ENCODE results near the gene C9orf50. TPM values are rescaled to one million over a fixed set of nuclear protein-coding genes. Genes with fewer than 3 reads are reported as not detected.
"Not testable (repeated sequence)": the region's sequence is repeated elsewhere in the genome, so short reads cannot be mapped to it uniquely, and the experiment has no call there.

C9orf50 gene
- total RNA-seq, 1 donor from 2014 or later = 0.43 TPM

DNA sequence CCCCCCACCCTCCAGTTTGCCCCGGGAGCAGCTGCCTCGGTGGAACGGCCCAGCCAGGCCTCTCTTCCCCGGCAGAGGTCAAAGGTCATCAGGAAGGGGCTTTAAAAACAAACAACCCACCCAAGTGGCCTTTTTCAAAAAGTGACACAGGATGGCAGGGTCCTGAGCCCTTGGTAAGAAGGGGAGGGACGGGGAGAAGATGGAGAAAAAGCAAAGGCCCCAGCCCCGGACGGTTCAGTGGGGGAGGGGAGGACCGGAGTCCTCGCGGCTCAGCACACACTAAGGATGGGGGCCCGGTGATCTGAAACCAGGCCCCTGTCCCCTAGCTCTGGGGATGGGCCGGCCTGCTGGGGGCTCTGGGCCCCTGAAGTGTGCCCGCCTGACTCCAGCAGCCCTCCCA, 45.7 kb upstream of the C9orf50 start:
- Mint-ChIP-seq H3K27me3 (peaks cover 28% of the 10 kb centered on the region), H3K4me3 (ENCODE audit: low read depth) (no peak overlapping the region), H3K9me3 (ENCODE audit: low read depth) (no peaks in the 10 kb centered on the region), H3K4me1 (ENCODE audit: low read depth) (no peaks in the 10 kb centered on the region), H3K36me3 (ENCODE audit: insufficient read depth) (no peaks in the 10 kb centered on the region), H3K27ac (no peak overlapping the region)
- TF ChIP-seq CTCF (IDR thresholded peaks at IDR 0.05; ENCODE audit: unreplicated experiment) = no peak
- no peak for DNase-seq (ENCODE audit: low spot score, unreplicated experiment)

DNA sequence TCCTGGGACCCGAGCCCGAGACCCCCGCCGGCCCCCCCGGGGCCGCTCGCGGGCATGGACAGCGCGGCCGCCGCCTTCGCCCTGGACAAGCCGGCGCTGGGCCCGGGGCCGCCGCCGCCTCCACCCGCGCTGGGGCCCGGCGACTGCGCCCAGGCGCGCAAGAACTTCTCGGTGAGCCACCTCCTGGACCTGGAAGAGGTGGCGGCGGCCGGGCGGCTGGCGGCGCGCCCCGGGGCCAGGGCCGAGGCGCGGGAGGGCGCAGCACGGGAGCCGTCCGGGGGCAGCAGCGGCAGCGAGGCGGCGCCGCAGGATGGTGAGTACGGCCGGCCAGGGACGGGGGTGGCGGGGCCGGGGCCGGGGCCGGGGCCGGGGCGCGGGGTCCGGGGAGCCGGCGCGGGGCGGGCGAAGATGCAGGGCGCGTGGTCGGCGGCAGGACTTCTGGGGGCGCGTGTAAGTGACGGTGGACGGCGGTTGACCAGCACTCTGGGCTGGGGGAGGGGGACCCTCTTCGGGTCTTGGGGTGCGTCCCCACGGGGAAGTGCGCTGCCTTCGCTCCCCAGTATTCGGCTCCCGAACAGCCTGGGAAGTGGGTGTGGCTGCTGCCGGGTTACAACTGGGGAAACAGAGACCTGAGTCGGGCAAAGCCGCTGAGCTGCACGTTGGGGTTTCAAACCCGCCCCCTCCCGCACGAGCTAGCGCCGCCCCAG, 45.1 kb upstream of the C9orf50 start:
- Mint-ChIP-seq H3K27ac (no peak overlapping the region), H3K27me3 (peaks cover 32% of the 10 kb centered on the region), H3K4me1 (ENCODE audit: low read depth) (no peaks in the 10 kb centered on the region), H3K36me3 (ENCODE audit: insufficient read depth) (no peaks in the 10 kb centered on the region), H3K4me3 (ENCODE audit: low read depth) (peak overlapping the region; percentile 29), H3K9me3 (ENCODE audit: low read depth) (no peaks in the 10 kb centered on the region)
- TF ChIP-seq CTCF (IDR thresholded peaks at IDR 0.05; ENCODE audit: unreplicated experiment) = no peak
- no peak for DNase-seq (ENCODE audit: low spot score, unreplicated experiment)

- Mint-ChIP-seq H3K9me3 (ENCODE audit: low read depth) (no peaks in the 10 kb centered on the region), H3K4me3 (ENCODE audit: low read depth) (peak within 1 kb of the TSS; percentile 29), H3K27ac (no peak within 1 kb of the TSS), H3K4me1 (ENCODE audit: low read depth) (no peaks in the 10 kb centered on the region), H3K27me3 (peaks cover 35% of the 10 kb centered on the region), H3K36me3 (ENCODE audit: insufficient read depth) (no peaks in the 10 kb centered on the region)
- TF ChIP-seq CTCF (IDR thresholded peaks at IDR 0.05; ENCODE audit: unreplicated experiment) = no peak
- no peak for DNase-seq (ENCODE audit: low spot score, unreplicated experiment)
Observed at GRCh38 chr9:129665389-129665775, 44.5 kb upstream of the C9orf50 start, which contains the start of gene PRRX2. TSS of gene PRRX2 (plus strand) at chr9:129665647. CDS start at chr9:129665868, 221 bp downstream.

GRCh38 chr9:129664746-129665388, 44.0 kb upstream of the C9orf50 start:
- no peaks in the 10 kb centered on the region for H3K9me3 Mint-ChIP-seq (ENCODE audit: low read depth)
- TF ChIP-seq CTCF (IDR thresholded peaks at IDR 0.05; ENCODE audit: unreplicated experiment) = no peak
- no peaks in the 10 kb centered on the region for H3K36me3 Mint-ChIP-seq (ENCODE audit: insufficient read depth)
- peak overlapping the region; percentile 14 for H3K4me3 Mint-ChIP-seq (ENCODE audit: low read depth)
- DNase-seq (ENCODE audit: low spot score, unreplicated experiment) = no peak
- no peak overlapping the region for H3K27ac Mint-ChIP-seq
- peaks cover 35% of the 10 kb centered on the region for H3K27me3 Mint-ChIP-seq
- H3K4me1 Mint-ChIP-seq (ENCODE audit: low read depth) = no peaks in the 10 kb centered on the region

DNA sequence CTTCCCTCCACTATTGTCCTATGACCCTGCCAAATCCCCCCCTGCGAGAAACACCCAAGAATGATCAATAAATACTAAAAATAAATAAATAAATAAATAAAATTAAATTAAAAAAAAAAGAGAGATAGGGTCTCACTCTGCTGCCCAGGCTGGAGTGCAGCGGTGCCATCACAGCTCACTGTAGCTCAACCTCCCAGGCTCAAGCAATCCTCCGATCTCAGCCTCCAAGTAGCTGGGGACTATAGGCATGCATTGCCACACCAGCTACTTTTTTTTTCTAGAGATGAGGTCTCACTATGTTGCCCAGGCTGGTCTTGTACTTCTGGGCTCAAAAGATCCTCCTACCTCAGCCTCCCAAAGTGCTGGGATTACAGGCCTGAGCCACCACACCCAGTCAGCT, 41.3 kb upstream of the C9orf50 start:
- H3K27ac Mint-ChIP-seq; H3K4me1 Mint-ChIP-seq (ENCODE audit: low read depth); H3K4me3 Mint-ChIP-seq (ENCODE audit: low read depth); H3K36me3 Mint-ChIP-seq (ENCODE audit: insufficient read depth); DNase-seq (ENCODE audit: low spot score, unreplicated experiment); H3K9me3 Mint-ChIP-seq (ENCODE audit: low read depth): not testable (repeated sequence)
- H3K27me3 Mint-ChIP-seq = peaks cover 29% of the 10 kb centered on the region

GRCh38 chr9:129661029-129661428, 40.1 kb upstream of the C9orf50 start:
- peaks cover 28% of the 10 kb centered on the region for H3K27me3 Mint-ChIP-seq
- H3K36me3 Mint-ChIP-seq (ENCODE audit: insufficient read depth) = no peaks in the 10 kb centered on the region
- H3K9me3 Mint-ChIP-seq (ENCODE audit: low read depth) = no peaks in the 10 kb centered on the region
- no peak overlapping the region for H3K27ac Mint-ChIP-seq
- no peak overlapping the region for H3K4me3 Mint-ChIP-seq (ENCODE audit: low read depth)
- DNase-seq (ENCODE audit: low spot score, unreplicated experiment) = no peak
- no peaks in the 10 kb centered on the region for H3K4me1 Mint-ChIP-seq (ENCODE audit: low read depth)
- TF ChIP-seq CTCF (IDR thresholded peaks at IDR 0.05; ENCODE audit: unreplicated experiment) = no peak
